Middle frontal gyrus (tissue), 1 donor: ENCODE measurements around the gene ADAMTS12.

ENCODE experiments used
- DNase-seq: peaks from one replicate; pipeline ENCODE4 v3.0.0-alpha.2; 2015; ENCODE audit warnings: low spot score; ENCODE audit errors: extremely low spot score

The ADAMTS12 gene

DNA sequence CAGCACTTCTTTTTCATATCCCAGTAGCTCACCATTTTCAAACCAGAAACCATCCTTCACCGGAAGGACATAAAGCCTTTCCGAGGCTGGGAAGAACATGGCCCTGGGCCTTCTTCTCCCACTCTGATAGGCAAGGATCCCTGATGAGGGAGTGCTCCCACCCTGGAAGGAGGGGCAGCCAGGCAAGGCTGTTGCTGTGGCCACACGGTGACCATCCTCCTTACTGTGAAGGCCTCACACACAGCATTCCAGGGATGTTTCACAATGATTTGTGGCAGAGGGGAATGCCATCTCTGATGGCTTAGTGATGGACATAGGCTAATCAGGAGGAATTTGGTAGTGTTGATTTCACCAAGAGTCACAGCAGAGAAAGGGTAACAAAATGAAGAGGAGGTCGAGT is 130.7 kb downstream of the ADAMTS12 start:
- no peak for DNase-seq

DNA sequence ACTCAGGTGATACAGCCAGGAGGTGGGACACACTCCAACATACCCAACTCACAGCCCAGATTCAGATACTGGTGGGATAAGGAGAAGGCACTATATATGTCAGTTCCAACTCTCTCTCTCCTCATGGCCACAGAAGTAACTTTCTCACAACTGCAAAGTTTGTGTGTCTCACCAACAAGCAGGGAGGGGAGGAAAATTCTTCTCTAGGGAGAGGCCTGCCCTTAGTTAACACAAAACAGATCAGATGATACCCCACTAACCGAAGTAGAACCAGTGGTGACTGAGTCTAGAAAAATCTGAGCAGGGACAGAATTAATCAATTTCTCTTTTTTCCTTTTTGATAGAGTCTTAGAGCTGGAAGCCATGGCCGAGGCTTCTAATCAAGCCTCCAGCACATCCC is 133.1 kb downstream of the ADAMTS12 start:
- no peak for DNase-seq

DNA sequence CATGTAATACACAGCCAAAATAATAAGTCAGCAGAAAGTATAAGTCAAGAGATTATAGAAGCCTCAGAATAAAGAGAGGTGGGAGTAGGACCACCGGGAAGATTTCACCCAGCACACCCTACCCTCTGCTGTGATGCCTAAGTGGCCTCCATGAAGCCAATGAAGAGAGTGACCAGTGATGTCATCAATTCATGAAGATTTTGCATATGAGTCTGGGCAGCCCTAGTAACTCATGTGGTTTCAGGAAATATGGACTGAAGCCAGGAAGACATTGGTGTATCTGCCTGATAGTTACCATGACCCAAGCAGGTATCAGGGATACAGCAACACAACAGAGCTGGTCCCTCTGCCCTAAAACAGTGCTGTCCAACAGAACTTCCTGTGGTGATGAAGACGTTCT is 135.3 kb downstream of the ADAMTS12 start:
- DNase-seq = no peak

DNA sequence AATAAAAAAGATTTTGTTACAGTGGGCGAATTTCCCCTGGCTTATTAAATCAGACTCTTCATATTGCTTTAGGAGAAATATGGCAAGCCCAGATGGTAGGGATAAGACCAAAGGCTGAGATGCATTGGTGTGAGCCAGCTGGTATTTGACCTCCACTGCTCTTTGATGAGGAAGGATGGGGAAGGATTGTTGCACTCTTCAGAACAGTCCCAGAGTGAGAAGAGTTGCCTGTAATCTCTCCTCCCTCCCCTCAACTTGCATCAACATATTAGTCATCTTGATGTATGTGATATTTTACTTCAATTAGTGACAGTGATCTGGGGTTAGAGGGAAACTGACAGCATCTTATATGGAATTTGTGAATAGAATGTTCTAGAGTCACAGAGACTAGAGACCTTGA is 136.6 kb downstream of the ADAMTS12 start:
- DNase-seq = no peak

DNA sequence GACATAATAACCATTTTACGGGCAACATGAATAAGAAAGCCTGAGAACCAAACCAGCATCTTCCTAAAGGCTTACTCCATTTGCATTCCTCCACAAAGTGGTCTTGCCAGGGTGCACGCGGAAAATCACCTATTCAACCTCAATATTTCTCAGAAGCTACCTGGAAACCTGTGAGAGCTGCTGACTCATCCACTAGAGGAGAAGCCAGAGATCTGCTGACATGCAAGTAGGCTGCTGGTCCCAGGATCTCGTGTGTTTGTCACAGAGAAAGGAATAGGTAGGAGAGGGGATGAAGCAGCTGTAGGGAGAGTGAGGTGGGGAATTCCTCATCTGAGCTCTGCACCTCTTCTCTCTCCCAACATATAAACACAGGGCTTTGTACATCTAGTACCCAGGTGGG is 138.1 kb downstream of the ADAMTS12 start:
- no peak for DNase-seq

DNA sequence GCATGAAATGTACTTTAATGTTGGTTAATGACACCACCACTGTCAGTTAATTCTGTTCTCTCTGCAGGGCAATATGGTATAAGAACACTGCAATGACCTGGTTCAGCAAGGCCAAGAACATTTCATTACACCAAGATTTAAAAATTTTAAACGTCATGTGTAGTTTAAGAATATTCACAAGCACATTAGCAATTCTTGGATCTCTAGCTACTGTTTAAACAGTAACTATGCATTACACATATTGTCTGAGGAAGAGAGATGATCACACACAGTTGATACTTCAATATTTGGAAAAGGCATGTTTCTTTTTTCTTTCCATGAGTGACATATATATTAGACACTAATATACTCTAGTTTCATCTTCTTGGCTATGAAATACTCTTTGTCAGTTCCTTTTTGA is 143.0 kb downstream of the ADAMTS12 start:
- DNase-seq = no peak

DNA sequence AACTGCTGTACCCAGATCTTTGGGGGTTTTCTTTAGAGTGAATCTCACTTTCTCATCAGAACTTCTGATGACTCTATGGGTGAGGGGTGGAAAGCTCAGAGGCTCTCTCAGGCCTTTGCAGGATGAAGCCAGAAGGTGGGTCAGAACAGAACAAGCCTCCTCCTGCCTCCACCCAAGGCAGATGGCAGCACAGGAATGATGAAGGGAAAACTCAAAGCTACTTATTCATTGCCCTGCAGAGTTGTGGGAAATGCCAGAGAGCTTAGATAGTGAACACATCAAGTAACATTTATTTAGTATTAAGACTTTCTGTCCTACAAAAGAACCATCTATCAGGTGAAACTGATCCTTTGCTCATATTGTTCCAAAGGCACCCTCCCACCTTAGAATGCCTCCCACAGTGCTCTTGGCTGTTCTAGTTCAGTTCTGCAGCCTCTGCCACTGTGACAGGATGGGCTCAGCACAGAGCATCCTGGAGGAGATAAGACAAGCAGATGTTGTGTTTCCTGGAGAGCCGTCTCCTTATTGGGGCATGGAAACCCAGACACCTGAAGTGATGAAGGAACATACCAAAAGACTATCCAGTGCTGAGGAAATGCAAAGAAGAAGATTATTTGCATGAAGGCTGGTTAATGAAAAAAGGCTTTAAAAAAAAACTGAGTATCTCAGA is 146.6 kb downstream of the ADAMTS12 start:
- DNase-seq = no peak

DNA sequence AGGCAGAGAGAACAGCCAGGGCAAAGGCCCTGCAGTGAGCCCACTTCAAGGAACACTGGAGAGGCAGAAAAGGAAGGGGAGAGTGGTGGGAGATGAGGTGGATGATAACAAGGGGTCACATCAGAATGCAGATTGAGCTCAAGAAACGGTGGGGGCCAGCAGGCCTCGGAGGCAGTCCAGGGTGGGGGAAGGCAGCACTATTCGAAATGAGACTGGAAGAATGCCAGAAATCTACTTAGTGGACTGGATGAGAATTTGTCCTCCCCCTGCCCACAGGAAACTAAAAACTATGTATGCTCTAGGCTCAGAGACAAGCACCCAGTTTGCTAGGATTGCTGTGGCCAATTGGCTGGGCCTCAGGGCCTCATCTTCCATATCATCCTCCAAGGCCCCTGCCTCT is 148.7 kb downstream of the ADAMTS12 start:
- no peak for DNase-seq

DNA sequence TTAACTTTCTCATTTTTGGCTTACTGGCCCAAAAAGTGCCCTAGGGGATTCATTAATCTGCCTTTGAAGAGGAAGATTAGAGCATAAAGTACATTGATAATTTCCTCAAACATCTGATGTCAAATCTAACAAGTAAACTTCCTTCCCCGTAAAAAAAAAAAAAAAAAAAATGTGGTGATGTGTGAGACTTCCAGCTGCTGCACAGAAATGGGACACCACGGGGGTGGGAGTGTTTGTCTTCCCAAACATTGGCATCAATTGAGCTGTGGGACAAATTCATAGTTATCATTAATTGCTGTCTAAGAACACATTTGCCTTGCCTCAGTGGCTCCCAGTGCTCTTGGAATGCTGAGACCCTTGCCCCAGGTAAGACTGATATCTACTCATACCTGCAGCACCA is 149.6 kb downstream of the ADAMTS12 start:
- no peak for DNase-seq

DNA sequence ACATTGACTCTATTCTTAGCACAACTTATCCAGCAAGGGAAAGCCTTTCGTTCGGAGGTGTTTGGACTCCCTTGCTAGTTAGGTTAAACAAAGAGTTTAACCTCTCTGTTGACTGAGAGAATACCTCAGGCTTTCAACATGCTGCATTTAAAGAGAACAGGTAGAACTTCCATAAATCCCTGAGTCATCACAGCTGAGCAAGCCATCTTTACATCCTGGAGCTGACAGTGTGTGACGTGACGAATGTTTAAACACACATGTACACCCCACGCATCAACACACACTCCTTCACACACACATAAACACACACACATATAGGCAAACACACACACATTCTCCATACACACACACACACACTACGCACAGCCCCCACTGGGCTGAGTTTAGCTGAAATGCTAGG is 152.8 kb downstream of the ADAMTS12 start:
- DNase-seq = no peak

DNA sequence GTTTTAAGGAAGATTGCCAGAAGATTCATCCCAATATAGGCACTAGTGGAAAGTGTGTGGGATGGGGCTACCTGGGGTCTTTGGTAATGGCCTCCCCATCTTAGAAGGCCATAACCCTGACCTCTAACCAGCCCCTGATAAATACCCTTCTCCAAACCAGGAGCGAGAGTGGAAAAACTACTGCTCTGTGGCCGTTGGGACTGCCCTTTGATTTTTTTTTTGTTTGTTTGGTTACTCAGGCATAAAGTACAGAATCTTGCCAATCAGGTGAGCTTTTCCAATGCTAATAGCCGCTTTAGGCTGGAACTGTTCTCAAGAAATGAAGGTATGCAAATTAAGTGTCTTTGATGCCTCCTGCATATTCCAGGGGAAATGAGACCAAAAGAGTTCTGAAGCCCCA is 153.7 kb downstream of the ADAMTS12 start:
- DNase-seq = no peak

DNA sequence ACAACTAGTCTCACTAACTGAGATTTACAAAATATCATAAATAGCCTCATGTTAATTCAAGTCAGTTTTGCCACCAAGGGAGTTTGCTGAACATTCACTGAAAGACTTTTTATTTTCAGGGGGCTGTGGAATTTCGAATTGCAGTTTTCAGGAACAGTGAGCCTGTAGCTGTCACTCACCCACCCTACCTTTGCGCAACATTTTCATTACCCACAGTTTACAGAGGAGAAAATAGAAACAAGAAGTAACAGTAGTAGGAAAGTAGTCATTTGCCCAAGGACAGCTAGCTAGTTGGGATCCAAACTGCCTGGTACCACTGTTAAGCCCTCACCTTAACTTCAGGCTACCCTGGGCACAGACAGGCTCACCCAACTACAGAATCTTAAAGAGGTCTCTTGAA is 154.1 kb downstream of the ADAMTS12 start:
- DNase-seq = no peak

DNA sequence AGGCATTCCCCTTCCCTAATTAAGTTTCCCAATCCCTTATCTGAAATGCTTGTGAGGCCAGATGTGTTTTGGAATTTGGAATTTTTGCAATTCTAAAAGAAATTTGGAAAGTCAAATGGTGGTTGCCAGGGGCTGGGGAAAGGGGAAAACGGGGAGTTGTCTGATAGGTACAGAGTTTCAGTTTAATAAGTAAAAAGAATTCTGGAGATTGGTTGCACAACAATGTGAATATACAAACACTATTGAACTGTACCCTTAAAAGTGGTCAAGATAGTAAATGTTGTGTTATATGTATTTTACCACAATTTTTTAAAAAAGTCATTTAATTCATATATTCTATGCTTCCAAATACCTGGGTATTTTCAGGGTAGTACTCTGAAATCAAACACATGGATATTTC is 154.5 kb downstream of the ADAMTS12 start:
- DNase-seq = no peak

DNA sequence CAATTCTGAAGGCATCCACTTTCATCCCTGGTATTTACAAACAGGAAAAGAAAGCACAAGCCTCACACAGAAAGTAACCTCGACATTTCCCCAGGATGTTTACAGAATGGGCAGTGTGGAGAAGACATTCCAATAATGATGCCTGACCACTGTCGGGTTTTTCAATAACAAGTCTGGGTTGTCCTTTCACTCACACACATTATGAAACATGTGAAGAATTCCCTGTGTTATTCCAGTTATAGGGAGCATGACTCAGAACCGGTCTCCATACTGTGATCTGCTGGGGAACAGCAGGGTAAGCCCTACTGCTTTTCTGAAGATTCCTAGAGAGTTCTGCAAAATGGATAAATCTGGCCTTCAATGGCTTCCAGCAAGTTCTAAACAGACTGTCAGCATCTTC is 155.3 kb downstream of the ADAMTS12 start:
- no peak for DNase-seq

DNA sequence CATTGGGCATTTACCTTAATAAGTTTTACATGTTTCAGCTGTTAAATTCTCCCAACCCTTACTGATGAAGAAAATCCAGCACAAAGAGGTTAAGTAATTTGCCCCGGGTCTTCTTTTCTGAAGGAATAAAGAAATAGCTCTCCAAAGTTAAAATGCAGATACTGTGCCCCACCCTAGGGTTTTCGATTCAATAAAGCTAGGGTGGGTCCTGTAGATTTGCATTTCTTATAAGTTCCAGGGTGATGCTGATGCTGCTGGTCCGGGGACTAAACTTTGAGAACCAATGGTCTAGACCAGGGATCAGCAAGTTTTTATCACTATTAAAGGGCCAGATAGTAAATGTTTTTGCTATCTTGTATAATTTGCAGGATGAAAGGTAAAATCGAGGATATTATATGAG is 156.7 kb downstream of the ADAMTS12 start:
- no peak for DNase-seq

DNA sequence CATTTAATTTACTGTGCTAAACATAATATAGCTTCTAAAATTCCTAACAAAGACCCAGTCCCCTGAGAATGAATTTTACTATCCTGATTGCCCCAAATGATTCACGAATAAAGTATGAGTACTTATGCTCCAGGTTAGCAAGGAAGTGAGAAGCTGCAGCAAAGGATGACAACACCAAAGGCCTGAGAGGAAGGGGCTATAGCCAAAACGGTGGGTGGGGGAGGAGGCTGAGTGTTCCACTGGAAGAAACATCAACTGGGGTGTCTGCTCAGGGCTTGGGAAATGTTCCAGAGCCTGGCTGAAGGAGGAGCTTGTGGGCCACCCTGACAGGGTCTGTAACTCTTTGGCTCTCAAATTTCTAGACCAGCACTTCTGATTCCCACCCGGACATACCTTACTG is 157.3 kb downstream of the ADAMTS12 start:
- DNase-seq = no peak

DNA sequence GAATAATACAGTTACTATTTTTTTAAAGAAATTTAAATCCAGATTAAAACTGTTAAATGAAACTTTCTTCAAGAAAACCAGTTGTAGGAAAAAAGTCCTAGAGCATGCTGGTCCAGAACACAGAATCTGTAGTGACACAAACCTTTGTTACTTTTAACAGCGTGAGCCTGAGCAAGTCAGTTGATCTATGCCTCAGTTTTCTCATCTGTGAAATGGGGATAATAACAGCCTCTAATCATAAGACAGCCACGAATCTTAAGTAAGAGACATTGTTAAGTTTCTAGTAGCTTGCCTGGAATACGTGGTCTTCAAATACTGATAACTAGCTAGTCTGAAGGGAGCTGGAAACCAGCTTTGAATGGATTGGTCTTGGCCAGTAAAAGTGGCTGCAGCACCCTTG is 158.6 kb downstream of the ADAMTS12 start:
- DNase-seq = no peak

DNA sequence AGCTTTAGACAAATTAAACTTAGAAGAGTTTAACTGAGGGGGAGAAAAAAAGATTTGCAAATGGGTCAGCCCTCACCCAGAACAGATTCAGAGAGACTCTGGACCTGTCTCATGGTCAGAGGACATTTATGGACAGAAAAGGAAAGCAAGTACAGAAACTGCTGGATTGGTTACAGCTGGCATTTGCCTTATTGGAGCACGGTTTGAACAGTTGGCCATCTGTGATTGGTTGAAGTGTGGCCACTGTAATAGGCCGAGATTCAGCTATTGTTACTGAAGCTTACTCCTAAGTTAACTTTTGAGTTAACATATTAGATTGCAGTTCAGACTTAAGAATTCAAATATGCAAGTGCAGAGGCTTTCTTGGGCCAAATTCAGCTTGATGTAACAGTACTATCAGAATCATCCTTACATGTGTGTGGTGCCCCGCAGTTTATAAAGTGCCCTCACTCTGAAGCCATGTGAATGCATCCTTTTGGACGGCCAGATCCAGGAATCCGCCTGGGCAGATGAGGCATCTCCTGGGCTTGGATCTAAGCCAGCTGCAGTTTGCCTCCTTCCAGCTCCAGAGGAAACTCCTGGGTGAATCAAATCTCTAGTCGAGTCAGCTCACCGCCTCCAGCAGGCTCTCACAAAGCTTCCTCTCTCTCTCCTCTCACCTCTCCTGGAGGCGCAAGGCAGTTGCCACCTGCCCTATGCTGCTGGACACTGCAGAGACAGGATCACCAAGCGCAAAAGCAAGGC is 165.2 kb downstream of the ADAMTS12 start:
- no peak for DNase-seq

DNA sequence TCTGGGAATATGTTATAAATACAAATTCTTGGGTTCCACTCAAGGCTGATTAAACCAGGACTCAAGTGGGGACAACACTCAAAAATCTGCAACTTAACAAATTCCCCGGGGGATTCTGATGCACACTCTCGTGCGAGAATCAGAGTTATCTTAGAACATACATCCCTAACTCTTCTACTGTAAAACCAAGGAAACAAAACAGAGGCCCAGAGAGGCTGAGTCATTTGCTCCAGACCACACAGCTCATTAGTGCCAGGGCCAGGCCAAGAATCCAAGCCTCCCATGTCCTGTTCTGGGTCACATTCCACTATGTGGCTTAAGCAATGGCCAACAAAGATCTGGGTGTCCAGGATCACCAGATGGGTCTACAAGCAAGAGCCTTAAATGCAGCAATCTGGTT is 166.0 kb downstream of the ADAMTS12 start:
- DNase-seq = no peak

DNA sequence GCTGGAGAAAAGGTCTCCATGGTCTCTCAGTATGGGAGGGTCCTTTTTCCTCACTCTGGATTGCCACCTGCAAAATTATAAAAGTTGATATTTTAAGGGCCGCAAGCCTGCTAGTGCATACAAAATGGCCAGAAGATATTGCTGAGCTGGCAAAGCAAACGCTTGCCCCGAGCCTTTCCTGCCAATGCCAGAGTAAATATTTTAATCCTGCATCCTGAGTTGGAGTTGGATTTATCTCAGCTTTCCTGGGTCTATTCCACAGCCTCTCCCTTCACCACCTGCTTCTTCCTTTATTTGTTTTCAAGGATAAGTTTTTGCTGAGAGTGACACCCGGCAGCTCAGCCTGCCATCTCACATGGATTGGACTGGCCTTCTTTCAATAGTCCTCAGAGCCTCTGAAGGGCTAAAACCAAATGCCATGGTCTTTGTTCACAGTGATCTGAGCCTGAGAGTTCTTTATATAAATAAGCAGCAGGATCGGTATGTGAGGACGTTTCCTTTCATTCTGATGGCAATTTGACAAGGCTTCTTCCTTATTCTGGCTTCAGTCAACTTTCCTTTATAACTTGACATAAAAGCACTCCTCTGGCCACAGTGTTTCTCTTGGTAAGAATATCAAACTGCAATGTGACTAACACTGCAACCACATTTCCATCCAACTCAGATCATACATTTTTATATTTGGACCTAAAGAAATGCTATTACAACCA is 170.1 kb downstream of the ADAMTS12 start:
- no peak for DNase-seq

DNA sequence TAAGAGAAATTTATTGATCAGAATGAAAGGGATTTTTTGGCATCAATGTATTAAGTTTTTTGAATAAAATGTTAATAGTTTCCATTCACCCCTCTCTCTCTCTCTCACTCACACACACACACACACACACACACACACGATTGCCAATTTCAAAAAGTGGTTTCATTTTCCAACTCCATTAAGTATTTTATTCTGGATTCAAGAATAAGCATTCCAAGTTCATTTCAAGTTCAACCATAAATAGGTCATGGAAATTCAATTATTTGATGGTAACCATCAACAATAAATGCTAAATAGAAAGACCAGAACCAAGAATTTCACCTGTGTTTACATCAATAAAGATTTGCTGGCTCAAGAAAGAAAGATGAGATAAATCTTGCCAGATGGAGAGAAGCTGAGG is 171.6 kb downstream of the ADAMTS12 start:
- DNase-seq = no peak

DNA sequence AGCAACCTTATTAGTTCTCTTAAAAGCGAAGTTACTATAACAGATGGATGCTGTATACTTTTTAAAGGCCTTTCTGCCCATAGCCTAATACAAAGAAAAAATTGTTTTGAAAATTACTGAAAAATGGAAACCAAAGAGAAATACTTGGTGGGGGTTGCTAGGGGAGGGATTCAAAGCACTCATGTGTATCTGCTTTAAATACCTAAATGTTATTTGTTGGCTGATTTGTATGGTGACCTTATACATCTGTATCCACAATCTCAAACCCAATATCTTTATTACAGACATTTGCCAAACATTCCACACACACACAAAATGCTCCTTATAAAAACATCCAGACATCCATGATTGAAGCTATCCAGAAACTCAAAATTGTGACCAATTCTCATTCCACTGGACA is 172.0 kb downstream of the ADAMTS12 start:
- no peak for DNase-seq

DNA sequence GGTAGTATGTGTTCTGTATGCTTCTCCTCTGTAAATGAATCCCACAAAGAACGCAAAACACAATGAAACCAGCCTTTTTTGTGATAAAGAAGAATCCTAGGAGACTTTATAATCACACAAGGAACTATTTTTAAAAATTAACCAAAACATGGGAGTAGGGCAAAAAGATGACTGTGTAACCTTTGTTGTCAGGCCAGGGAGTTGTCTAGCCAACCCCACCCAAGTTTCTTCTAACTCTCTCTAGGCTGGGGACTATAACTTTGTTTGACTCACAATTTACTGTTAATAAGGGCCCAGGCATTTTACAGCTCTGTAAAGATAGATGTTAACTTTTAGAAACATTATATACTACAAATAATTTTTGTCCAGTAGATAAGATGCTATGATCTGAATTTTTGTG is 176.1 kb downstream of the ADAMTS12 start:
- no peak for DNase-seq
